Measurements from ENCODE around the gene KLF8. TPM values are rescaled to one million over a fixed set of nuclear protein-coding genes. Genes with fewer than 3 reads are reported as not detected.

Gene KLF8
- total and polyA plus RNA-seq, 2 experiments from 2014 or later = 2.7 to 11.5 TPM

DNA sequence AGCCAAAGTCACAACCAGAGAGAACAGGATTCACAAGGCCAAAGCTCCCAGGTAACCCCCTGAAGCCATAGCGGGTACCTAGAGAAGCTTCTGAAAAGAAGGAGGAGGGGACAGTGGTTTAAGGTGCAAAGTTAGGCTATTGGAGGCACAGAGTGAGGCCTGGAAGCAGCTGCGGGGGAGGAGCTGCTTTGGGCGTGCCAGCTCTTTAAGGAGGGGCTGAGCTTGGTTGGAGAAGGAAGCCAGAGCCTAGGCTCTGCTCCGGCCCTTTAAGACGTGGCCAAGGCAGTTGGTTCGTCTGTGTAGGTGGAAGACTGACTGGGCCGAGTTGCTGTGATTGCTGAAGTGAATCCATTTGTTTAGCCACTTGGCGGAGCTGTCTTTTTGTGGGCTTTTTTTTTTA, 1.5 kb downstream of the KLF8 start:
- H3K36me3 Mint-ChIP-seq (ENCODE audit: low read depth) = no peaks in the 10 kb centered on the region
- H3K4me1 Mint-ChIP-seq = peaks cover 23% of the 10 kb centered on the region
- no peaks in the 10 kb centered on the region for H3K36me3 ChIP-seq (ENCODE audit: insufficient read depth)
- no peaks in the 10 kb centered on the region for H3K9me3 Mint-ChIP-seq
- H3K27ac Mint-ChIP-seq = no peak overlapping the region
- H3K4me2 ChIP-seq = peak overlapping the region; percentile 87
- H3K4me3 Mint-ChIP-seq = peak overlapping the region; percentile 82
- DNase-seq (ENCODE audit: low spot score) (peak; percentile 74), ATAC-seq (peak; percentile 85)
- H3K79me2 ChIP-seq (replicated peaks; ENCODE audit: insufficient read depth) = no peaks in the 10 kb centered on the region
- peak overlapping the region; percentile 75 for H3K4me3 ChIP-seq
- H3K9me2 ChIP-seq (ENCODE audit: insufficient read depth) = no peaks in the 10 kb centered on the region
- H3K4me1 ChIP-seq (ENCODE audit: insufficient read depth) = peaks cover 11% of the 10 kb centered on the region; the same call in 1 of the 2 replicates
- H4K20me1 ChIP-seq (replicated peaks; ENCODE audit: insufficient read depth) = no peaks in the 10 kb centered on the region
- peak; percentile 77 for TF ChIP-seq ZNF331 (CRISPR knock-in tag; IDR thresholded peaks at IDR 0.05; ENCODE audit: low read depth)
- TF ChIP-seq, protein P1, sequence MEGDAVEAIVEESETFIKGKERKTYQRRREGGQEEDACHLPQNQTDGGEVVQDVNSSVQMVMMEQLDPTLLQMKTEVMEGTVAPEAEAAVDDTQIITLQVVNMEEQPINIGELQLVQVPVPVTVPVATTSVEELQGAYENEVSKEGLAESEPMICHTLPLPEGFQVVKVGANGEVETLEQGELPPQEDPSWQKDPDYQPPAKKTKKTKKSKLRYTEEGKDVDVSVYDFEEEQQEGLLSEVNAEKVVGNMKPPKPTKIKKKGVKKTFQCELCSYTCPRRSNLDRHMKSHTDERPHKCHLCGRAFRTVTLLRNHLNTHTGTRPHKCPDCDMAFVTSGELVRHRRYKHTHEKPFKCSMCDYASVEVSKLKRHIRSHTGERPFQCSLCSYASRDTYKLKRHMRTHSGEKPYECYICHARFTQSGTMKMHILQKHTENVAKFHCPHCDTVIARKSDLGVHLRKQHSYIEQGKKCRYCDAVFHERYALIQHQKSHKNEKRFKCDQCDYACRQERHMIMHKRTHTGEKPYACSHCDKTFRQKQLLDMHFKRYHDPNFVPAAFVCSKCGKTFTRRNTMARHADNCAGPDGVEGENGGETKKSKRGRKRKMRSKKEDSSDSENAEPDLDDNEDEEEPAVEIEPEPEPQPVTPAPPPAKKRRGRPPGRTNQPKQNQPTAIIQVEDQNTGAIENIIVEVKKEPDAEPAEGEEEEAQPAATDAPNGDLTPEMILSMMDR (conservative IDR thresholded peaks at IDR 0.05; ENCODE audit: low read depth in 2 of 2) = peak in 1 of 2 experiments; percentile 18; a peak in 2 of 4 replicates
- no peak for TF ChIP-seq EZH2 (IDR thresholded peaks at IDR 0.05; ENCODE audit: low read depth, unreplicated experiment)
- TF ChIP-seq STAT1 (IDR thresholded peaks at IDR 0.05; ENCODE audit: unreplicated experiment) = no peak
- TF ChIP-seq JUNB (IDR thresholded peaks at IDR 0.05; ENCODE audit: unreplicated experiment) = no peak
- TF ChIP-seq, protein P2, sequence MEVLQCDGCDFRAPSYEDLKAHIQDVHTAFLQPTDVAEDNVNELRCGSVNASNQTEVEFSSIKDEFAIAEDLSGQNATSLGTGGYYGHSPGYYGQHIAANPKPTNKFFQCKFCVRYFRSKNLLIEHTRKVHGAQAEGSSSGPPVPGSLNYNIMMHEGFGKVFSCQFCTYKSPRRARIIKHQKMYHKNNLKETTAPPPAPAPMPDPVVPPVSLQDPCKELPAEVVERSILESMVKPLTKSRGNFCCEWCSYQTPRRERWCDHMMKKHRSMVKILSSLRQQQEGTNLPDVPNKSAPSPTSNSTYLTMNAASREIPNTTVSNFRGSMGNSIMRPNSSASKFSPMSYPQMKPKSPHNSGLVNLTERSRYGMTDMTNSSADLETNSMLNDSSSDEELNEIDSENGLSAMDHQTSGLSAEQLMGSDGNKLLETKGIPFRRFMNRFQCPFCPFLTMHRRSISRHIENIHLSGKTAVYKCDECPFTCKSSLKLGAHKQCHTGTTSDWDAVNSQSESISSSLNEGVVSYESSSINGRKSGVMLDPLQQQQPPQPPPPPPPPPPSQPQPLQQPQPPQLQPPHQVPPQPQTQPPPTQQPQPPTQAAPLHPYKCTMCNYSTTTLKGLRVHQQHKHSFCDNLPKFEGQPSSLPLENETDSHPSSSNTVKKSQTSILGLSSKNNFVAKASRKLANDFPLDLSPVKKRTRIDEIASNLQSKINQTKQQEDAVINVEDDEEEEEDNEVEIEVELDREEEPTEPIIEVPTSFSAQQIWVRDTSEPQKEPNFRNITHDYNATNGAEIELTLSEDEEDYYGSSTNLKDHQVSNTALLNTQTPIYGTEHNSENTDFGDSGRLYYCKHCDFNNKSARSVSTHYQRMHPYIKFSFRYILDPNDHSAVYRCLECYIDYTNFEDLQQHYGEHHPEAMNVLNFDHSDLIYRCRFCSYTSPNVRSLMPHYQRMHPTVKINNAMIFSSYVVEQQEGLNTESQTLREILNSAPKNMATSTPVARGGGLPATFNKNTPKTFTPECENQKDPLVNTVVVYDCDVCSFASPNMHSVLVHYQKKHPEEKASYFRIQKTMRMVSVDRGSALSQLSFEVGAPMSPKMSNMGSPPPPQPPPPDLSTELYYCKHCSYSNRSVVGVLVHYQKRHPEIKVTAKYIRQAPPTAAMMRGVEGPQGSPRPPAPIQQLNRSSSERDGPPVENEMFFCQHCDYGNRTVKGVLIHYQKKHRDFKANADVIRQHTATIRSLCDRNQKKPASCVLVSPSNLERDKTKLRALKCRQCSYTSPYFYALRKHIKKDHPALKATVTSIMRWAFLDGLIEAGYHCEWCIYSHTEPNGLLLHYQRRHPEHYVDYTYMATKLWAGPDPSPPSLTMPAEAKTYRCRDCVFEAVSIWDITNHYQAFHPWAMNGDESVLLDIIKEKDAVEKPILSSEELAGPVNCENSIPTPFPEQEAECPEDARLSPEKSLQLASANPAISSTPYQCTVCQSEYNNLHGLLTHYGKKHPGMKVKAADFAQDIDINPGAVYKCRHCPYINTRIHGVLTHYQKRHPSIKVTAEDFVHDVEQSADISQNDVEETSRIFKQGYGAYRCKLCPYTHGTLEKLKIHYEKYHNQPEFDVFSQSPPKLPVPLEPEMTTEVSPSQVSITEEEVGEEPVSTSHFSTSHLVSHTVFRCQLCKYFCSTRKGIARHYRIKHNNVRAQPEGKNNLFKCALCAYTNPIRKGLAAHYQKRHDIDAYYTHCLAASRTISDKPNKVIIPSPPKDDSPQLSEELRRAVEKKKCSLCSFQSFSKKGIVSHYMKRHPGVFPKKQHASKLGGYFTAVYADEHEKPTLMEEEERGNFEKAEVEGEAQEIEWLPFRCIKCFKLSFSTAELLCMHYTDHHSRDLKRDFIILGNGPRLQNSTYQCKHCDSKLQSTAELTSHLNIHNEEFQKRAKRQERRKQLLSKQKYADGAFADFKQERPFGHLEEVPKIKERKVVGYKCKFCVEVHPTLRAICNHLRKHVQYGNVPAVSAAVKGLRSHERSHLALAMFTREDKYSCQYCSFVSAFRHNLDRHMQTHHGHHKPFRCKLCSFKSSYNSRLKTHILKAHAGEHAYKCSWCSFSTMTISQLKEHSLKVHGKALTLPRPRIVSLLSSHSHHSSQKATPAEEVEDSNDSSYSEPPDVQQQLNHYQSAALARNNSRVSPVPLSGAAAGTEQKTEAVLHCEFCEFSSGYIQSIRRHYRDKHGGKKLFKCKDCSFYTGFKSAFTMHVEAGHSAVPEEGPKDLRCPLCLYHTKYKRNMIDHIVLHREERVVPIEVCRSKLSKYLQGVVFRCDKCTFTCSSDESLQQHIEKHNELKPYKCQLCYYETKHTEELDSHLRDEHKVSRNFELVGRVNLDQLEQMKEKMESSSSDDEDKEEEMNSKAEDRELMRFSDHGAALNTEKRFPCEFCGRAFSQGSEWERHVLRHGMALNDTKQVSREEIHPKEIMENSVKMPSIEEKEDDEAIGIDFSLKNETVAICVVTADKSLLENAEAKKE (CRISPR knock-in tag; IDR thresholded peaks at IDR 0.05) = no peak
- TF ChIP-seq, protein P3, sequence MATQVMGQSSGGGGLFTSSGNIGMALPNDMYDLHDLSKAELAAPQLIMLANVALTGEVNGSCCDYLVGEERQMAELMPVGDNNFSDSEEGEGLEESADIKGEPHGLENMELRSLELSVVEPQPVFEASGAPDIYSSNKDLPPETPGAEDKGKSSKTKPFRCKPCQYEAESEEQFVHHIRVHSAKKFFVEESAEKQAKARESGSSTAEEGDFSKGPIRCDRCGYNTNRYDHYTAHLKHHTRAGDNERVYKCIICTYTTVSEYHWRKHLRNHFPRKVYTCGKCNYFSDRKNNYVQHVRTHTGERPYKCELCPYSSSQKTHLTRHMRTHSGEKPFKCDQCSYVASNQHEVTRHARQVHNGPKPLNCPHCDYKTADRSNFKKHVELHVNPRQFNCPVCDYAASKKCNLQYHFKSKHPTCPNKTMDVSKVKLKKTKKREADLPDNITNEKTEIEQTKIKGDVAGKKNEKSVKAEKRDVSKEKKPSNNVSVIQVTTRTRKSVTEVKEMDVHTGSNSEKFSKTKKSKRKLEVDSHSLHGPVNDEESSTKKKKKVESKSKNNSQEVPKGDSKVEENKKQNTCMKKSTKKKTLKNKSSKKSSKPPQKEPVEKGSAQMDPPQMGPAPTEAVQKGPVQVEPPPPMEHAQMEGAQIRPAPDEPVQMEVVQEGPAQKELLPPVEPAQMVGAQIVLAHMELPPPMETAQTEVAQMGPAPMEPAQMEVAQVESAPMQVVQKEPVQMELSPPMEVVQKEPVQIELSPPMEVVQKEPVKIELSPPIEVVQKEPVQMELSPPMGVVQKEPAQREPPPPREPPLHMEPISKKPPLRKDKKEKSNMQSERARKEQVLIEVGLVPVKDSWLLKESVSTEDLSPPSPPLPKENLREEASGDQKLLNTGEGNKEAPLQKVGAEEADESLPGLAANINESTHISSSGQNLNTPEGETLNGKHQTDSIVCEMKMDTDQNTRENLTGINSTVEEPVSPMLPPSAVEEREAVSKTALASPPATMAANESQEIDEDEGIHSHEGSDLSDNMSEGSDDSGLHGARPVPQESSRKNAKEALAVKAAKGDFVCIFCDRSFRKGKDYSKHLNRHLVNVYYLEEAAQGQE (IDR thresholded peaks at IDR 0.05; ENCODE audit: unreplicated experiment) = no peak
- TF ChIP-seq ZNF114 (CRISPR knock-in tag; IDR thresholded peaks at IDR 0.05) = no peak
- no peak for TF ChIP-seq NANOG (IDR thresholded peaks at IDR 0.05; ENCODE audit: borderline replicate concordance)
- TF ChIP-seq CREB1 (CRISPR knock-in tag; IDR thresholded peaks at IDR 0.05; ENCODE audit: low read depth) = no peak
- no peak for TF ChIP-seq POLR2AphosphoS5 (IDR thresholded peaks at IDR 0.05; ENCODE audit: low read depth)
- TF ChIP-seq EZH2phosphoT487 (IDR thresholded peaks at IDR 0.05; ENCODE audit: unreplicated experiment) = no peak
- TF ChIP-seq, protein P4, sequence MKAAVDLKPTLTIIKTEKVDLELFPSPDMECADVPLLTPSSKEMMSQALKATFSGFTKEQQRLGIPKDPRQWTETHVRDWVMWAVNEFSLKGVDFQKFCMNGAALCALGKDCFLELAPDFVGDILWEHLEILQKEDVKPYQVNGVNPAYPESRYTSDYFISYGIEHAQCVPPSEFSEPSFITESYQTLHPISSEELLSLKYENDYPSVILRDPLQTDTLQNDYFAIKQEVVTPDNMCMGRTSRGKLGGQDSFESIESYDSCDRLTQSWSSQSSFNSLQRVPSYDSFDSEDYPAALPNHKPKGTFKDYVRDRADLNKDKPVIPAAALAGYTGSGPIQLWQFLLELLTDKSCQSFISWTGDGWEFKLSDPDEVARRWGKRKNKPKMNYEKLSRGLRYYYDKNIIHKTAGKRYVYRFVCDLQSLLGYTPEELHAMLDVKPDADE (IDR thresholded peaks at IDR 0.05) = no peak
- no peak overlapping the region for H3K27ac ChIP-seq (ENCODE audit: low read depth)
- H3K27me3 ChIP-seq (ENCODE audit: insufficient read depth) = no peaks in the 10 kb centered on the region
- no peaks in the 10 kb centered on the region for H3F3A ChIP-seq (replicated peaks; ENCODE audit: low read depth)
- H3K27me3 Mint-ChIP-seq (ENCODE audit: insufficient read depth, low read depth, poor library complexity) = no peaks in the 10 kb centered on the region
- no peak overlapping the region for H2AFZ ChIP-seq

All from GM23338 (cell line).